ENCODE results near the gene FXN. TPM values are rescaled to one million over a fixed set of nuclear protein-coding genes. Genes with fewer than 3 reads are reported as not detected.

FXN gene
- total RNA-seq, 1 donor from 2014 or later = 46.8 TPM

GRCh38 chr9:69147041-69147834, 111.7 kb downstream of the FXN start:
- Mint-ChIP-seq H3K4me1 (ENCODE audit: low read depth) (no peaks in the 10 kb centered on the region), H3K4me3 (ENCODE audit: low read depth) (no peak overlapping the region), H3K36me3 (ENCODE audit: low read depth) (no peaks in the 10 kb centered on the region), H3K27ac (no peak overlapping the region), H3K27me3 (ENCODE audit: low read depth) (peaks cover 7% of the 10 kb centered on the region), H3K9me3 (no peaks in the 10 kb centered on the region)
- no peak for DNase-seq (ENCODE audit: low spot score)
- intact Hi-C loops (cut with micrococcal nuclease) = no loop called here

- intact Hi-C loops (cut with micrococcal nuclease) = no loop called here
- Mint-ChIP-seq H3K9me3 (no peaks in the 10 kb centered on the region), H3K4me3 (ENCODE audit: low read depth) (no peak overlapping the region), H3K27ac (no peak overlapping the region), H3K36me3 (ENCODE audit: low read depth) (no peaks in the 10 kb centered on the region), H3K4me1 (ENCODE audit: low read depth) (no peaks in the 10 kb centered on the region), H3K27me3 (ENCODE audit: low read depth) (peaks cover 3% of the 10 kb centered on the region)
- no peak for DNase-seq (ENCODE audit: low spot score)
Measured at GRCh38 chr9:69149321-69149807, 113.8 kb downstream of the FXN start.

Other genes starting within 250 kb of the FXN start
- not detected in 2 replicates for gene PRKACG, start 21.6 kb upstream of the FXN start, total RNA-seq
- gene TJP2, start 138.5 kb downstream of the FXN start, total RNA-seq = 11.9 and 12.4 TPM in 2 replicates